Esophagus muscularis mucosa (tissue), 4 donors: ENCODE data around the gene IRAK1. TPM values are rescaled to one million over a fixed set of nuclear protein-coding genes. Genes with fewer than 3 reads are reported as not detected.

Experiments used
- DNase-seq: peaks from one replicate; pipeline ENCODE4 v3.0.0-alpha.2; 2017; ENCODE audit errors: extremely low spot score
- H3K27ac ChIP-seq, 4 donors: fragments of 200-600 bp; sonication (generic); replicated peaks in 1 of 4; 1 replicate in 3 of 4; 2 replicates in 1 of 4; pipeline ENCODE4 v1.5.1; 2016 to 2019; ENCODE audit warnings: mild to moderate bottlenecking in 1 of 4
- H3K27me3 ChIP-seq, 4 donors: fragments of 200-600 bp; sonication (generic); one replicate each; pipeline versions ENCODE4 v1.5.1 to v1.6.0; 2016 to 2019
- H3K36me3 ChIP-seq, 4 donors: fragments of 200-600 bp; sonication (generic); one replicate each; pipeline ENCODE4 v1.5.1; 2016 to 2019
- H3K4me1 ChIP-seq, 4 donors: fragments of 200-600 bp; sonication (generic); one replicate each; pipeline ENCODE4 v1.5.1; 2016 to 2019
- H3K4me3 ChIP-seq, 4 donors: fragments of 200-600 bp; sonication (generic); 1 replicate in 2 of 4; 2 replicates in 2 of 4; pipeline ENCODE4 v1.5.1; 2016 to 2019; ENCODE audit warnings: mild to moderate bottlenecking in 4 of 4, moderate library complexity in 1 of 4
- H3K9me3 ChIP-seq, 4 donors: fragments of 200-600 bp; sonication (generic); 1 replicate in 3 of 4; 2 replicates in 1 of 4; pipeline ENCODE4 v1.5.1; 2016 to 2019
- EP300 ChIP-seq: sonication (generic); formaldehyde crosslinking; IDR thresholded peaks from one replicate; pipeline ENCODE4 v1.6.1; 2017; ENCODE audit warnings: antibody characterized with exemption
- POLR2A ChIP-seq: fragments of 450-650 bp; IDR thresholded peaks from one replicate; pipeline ENCODE4 v1.6.1; 2017; ENCODE audit warnings: antibody characterized with exemption, moderate library complexity, mild to moderate bottlenecking, low read depth
- POLR2AphosphoS5 ChIP-seq, 2 donors: sonication (generic); formaldehyde crosslinking; IDR thresholded peaks; one replicate each; pipeline ENCODE4 v1.6.1; 2017; ENCODE audit warnings: antibody characterized with exemption in 2 of 2
- WGBS: methylation state at CpG from one replicate; pipeline ENCODE4 v1.1.5; 2018; 5-methylcytosine and 5-hydroxymethylcytosine counted together
- intact Hi-C: fragments of 100-400 bp; cut with DNase I; formaldehyde crosslinking; loops from one replicate; pipeline ENCODE4 v1.15.1; 2023
- total RNA-seq, 4 donors: library from RNA; depleted of rRNA; stranded (reverse); fragments of >200 nt; gene quantifications; one replicate each; pipeline versions ENCODE4 v1.1.0 to v1.2.1, GENCODE V29; 2016
- TF ChIP-seq, protein P1 (sequence below), 3 experiments: fragments of 200-600 bp in 2 of 3; fragments of 450-650 bp in 1 of 3; sonication (generic) in 2 of 3; IDR thresholded peaks; one replicate each; pipeline ENCODE4 v1.5.1; 2017 to 2019; ENCODE audit warnings: antibody characterized with exemption in 3 of 3, mild to moderate bottlenecking in 2 of 3, moderate library complexity in 1 of 3

The IRAK1 gene
- total RNA-seq, 4 donors from 2014 or later: 50.5 to 74.9 (median 67.6) TPM

DNA sequence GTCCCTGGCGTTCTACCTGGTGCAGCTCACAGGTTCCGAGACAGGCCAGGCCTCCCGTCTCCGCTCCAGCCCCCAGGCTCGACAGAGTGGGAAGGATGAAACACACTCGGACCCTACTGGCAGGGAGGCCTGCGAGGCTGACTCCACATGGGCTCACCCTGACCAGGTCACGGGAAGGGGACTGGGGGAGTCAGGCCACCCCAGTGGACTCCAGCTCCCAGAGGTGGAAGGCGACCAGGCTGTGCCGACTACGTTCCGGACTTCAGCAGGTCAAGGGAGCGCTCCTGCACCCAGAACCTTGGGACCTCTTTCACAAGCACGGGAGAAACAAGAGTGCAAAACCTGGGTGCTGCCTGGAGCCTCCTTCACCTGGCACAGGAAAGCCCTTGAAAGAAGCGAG is 4.6 kb upstream of the IRAK1 start:
- no peaks in the 10 kb centered on the region for H3K27me3 ChIP-seq
- H3K4me1 ChIP-seq: peaks cover 3 to 34% (median 20%) of the 10 kb centered on the region in 4 donors
- DNase-seq: no peak

DNA sequence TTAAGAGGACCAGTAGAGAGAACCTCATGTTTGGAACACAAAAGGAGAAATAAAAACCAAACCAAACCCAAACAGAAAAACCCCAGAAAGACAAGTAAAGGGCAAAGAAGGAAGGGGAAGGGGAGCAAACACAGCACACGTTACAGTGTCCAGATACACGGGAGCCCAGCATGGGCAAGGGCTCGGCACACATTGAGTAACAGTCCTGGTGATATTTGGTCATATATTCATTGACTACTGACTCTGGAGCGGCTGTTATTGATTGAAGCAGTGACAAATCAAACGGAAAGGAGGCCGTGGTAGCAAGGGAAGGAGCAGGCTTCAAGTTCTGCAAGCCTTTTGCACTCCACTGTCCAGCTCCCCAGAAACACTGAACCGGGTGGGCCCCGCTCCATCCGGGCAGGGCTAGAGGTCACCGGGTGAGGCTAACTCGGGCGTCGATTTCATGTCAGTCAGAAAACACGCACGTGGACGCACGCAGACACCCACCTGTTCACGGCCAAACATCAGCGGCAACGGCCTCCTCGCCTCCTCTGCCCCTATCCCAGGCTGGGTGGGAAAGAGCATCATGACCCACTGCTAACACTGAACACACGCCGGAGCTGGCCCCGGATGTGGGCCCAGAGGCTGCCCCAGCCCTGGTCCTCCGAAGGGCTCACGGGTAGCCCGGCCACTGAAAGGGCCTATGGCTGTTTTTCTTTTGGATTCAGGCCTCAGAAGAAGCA is 3.7 kb upstream of the IRAK1 start:
- intact Hi-C loops: no loop called here
- WGBS: 68% methylated on average over 8 of the region's 27 CpGs
- DNase-seq: no peak

More for the DNA sequence above, 4.6 kb upstream of the IRAK1 start:
- H3K36me3 ChIP-seq: peaks cover 0 to 24% (median 13%) of the 10 kb centered on the region in 4 donors
- H3K9me3 ChIP-seq: no peaks in the 10 kb centered on the region
- WGBS: 72% methylated on average over 15 of the region's 15 CpGs
- TF ChIP-seq POLR2A (no peak), POLR2AphosphoS5 (IDR thresholded peaks at IDR 0.05) (no peak), EP300 (no peak)
- TF ChIP-seq, protein P1, sequence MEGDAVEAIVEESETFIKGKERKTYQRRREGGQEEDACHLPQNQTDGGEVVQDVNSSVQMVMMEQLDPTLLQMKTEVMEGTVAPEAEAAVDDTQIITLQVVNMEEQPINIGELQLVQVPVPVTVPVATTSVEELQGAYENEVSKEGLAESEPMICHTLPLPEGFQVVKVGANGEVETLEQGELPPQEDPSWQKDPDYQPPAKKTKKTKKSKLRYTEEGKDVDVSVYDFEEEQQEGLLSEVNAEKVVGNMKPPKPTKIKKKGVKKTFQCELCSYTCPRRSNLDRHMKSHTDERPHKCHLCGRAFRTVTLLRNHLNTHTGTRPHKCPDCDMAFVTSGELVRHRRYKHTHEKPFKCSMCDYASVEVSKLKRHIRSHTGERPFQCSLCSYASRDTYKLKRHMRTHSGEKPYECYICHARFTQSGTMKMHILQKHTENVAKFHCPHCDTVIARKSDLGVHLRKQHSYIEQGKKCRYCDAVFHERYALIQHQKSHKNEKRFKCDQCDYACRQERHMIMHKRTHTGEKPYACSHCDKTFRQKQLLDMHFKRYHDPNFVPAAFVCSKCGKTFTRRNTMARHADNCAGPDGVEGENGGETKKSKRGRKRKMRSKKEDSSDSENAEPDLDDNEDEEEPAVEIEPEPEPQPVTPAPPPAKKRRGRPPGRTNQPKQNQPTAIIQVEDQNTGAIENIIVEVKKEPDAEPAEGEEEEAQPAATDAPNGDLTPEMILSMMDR (IDR thresholded peaks at IDR 0.05): no peak
- intact Hi-C loops: no loop called here
- no peak overlapping the region for H3K4me3 ChIP-seq
- H3K27ac ChIP-seq: no peak overlapping the region

DNA sequence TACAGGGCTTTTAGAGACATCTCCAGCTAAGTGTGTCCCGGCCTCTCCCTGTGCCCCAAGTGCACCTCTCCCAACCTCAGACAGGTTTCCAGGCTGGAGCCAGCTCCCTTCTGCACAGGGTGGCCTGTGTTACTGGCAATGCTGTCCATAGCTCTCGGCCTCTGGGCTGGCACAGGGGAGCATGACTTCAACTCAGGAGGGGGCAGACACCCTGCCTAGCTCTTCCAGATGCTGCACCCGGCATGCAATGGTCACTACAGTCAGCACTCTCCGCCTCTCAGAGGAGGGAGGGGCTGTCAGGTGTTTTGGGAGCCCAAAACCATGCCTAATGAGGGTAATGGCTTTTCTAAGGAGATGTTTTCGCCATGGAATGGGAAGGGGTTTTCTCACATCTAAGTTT is 2.4 kb upstream of the IRAK1 start:
- no peaks in the 10 kb centered on the region for H3K9me3 ChIP-seq
- WGBS: 76% methylated on average over 5 of the region's 5 CpGs
- intact Hi-C loops: no loop called here
- H3K4me1 ChIP-seq: peaks cover 9 to 40% (median 34%) of the 10 kb centered on the region in 4 donors
- H3K4me3 ChIP-seq: no peak overlapping the region
- H3K27ac ChIP-seq: no peak overlapping the region
- no peak for DNase-seq
- peaks cover 0 to 18% (median 6%) of the 10 kb centered on the region in 4 donors for H3K36me3 ChIP-seq
- TF ChIP-seq POLR2AphosphoS5 (IDR thresholded peaks at IDR 0.05): no peak
- no peak for TF ChIP-seq POLR2A
- no peaks in the 10 kb centered on the region for H3K27me3 ChIP-seq

More for the DNA sequence above, 3.7 kb upstream of the IRAK1 start:
- TF ChIP-seq, protein P1 (IDR thresholded peaks at IDR 0.05): no peak
- TF ChIP-seq EP300 (no peak), POLR2AphosphoS5 (IDR thresholded peaks at IDR 0.05) (no peak), POLR2A (no peak)
- no peak overlapping the region for H3K4me3 ChIP-seq
- H3K4me1 ChIP-seq: peaks cover 7 to 36% (median 29%) of the 10 kb centered on the region in 4 donors
- H3K27ac ChIP-seq: peak overlapping the region in 1 of 4 donors; percentile 7
- no peaks in the 10 kb centered on the region for H3K27me3 ChIP-seq
- H3K36me3 ChIP-seq: peaks cover 0 to 16% (median 6%) of the 10 kb centered on the region in 4 donors
- H3K9me3 ChIP-seq: no peaks in the 10 kb centered on the region

DNA sequence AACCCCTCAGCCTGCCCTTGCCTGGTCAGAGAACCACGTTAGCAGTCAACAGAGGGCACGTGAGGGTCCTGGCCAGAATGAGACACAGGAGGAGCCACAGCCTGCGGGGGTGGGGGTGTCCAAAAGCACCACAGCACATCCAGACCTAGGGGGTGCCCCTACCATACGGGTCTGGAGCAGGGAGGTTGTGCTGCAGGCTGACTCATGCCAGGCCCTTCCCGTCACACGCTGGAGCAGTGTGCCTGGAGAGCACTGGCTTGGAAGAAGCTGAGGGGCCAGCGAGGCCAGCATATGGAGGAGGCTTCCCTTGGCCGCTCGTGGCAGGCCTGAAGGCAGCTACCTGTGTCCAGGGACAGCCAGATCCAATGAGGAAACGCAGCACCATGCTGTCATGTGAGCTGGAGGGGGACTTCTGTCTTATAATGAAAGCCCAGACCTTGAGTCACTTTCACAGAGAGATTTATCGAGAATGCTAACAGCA is 1.5 kb upstream of the IRAK1 start:
- intact Hi-C loops: no loop called here
- DNase-seq: no peak

More for the DNA sequence above, 1.5 kb upstream of the IRAK1 start:
- H3K9me3 ChIP-seq: no peaks in the 10 kb centered on the region
- H3K4me3 ChIP-seq: no peak overlapping the region
- WGBS: 77% methylated on average over 11 of the region's 11 CpGs
- no peaks in the 10 kb centered on the region for H3K27me3 ChIP-seq
- H3K4me1 ChIP-seq: peaks cover 9 to 40% (median 34%) of the 10 kb centered on the region in 4 donors
- TF ChIP-seq, protein P1 (IDR thresholded peaks at IDR 0.05): no peak
- TF ChIP-seq EP300 (no peak), POLR2A (no peak), POLR2AphosphoS5 (IDR thresholded peaks at IDR 0.05) (no peak)
- peaks cover 0 to 20% (median 13%) of the 10 kb centered on the region in 4 donors for H3K36me3 ChIP-seq
- peak overlapping the region; percentile 84 to 90 (median 86) for H3K27ac ChIP-seq
